ENCODE results near the gene E2F6.
"Not testable (repeated sequence)": the region's sequence is repeated elsewhere in the genome, so short reads cannot be mapped to it uniquely, and the experiment has no call there.

Gene E2F6

DNA sequence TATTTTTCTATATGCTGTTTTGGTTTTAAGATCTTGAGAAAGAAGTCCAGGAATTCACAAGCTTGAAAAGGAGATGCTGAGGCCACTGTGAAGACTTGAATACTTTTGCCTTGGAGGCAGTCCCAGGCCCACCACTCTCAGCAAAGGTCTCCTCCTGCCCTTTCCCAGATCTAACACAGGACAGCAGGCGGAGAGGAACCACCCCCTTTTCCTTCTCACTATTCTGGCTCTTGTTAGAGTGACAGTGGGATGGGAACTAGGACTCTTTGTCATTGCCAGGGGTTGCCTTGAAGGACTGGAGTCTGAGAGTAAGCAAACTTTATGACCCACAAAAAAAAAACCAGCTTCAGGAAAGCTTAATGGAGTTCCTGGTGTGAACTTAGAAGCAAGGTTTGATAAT is 54.7 kb downstream of the E2F6 start:
- FAIRE-seq, result no peak

DNA sequence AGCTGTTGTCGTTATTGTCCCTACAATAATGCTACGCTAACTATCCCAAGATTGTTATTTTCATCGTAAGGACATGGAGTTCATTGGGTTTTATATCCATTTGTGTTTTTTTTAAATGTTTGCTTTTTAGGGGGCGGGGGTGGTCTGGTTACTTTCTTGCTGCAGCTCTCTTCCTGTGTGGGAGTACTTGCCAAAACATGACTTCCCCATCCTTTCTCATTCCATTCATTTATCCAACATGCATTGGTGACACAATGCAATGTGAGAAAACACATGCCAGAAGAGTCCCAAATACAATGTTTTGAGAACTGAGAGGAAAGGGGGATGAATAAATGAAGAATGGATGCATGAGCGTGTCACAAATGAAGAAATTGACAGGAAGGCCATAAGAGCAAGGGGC is 55.9 kb downstream of the E2F6 start:
- FAIRE-seq, result no peak

- FAIRE-seq, result no peak
These were observed 56.4 kb downstream of the E2F6 start for GRCh38 chr2:11409572-11409959.

DNA sequence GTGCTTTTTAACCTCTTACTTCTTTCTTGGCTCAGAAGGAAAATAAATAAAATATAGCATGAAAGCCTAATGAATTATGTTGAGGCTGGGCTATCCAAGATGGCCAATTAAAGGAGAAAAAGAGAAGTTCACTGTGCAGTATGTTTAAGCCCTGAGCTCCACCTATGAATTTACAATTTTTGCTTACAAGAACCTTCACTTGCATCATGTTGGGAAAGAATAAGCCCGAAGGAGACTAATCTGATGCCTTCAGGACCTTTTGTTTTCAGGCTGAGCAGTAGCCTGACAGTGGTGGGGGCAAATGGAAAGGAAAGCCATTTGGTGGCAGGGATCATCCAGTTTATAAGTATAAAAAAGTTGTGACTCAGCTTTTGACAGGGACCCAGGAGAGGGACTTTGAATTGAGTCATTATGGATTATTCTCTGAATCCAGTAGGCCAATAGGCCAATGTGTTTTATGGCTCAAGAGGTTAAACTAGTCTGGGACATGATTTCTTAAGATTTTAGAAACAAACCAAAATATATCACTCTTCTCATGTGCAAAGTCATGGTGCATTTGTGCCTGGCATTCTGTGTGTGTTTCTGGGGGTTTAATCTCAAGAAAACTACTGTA is 56.9 kb downstream of the E2F6 start:
- no peak for FAIRE-seq

GRCh38 chr2:11407413-11407812 is 58.5 kb downstream of the E2F6 start:
- FAIRE-seq, result no peak

- FAIRE-seq, result no peak
These were observed 59.0 kb downstream of the E2F6 start for GRCh38 chr2:11406958-11407381.

DNA sequence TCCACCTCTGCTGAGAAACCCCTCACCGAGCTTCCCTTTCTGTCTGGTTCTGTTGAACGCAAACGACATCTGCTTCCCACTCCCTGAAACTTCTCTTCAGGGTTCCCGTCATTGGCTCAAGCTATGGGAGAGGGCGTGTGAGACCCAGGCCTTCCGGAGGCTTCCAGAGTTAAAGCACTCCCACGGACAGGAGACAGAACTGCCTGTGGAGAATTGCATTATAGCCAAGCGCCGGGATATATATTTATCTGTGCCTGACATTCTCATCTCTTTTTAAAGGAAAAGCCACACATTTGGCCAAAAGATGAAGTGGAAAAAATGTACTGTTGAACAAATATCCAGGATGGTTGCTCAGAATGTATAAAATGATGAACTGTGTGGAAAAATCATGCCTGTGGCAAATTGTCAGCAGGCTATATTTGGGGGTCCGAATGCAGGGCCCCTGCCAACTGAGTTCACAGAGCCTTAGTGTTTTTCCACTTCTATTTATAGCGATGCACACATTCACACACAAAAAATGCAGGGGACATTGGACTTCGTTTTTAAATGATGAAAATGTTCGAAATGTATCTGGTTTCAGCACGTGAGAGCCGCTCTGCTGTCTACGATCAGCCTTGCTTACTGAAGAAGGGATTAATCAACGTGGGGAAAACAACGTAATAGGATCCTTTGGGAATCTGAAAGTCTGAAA is 59.5 kb downstream of the E2F6 start:
- FAIRE-seq, result no peak

DNA sequence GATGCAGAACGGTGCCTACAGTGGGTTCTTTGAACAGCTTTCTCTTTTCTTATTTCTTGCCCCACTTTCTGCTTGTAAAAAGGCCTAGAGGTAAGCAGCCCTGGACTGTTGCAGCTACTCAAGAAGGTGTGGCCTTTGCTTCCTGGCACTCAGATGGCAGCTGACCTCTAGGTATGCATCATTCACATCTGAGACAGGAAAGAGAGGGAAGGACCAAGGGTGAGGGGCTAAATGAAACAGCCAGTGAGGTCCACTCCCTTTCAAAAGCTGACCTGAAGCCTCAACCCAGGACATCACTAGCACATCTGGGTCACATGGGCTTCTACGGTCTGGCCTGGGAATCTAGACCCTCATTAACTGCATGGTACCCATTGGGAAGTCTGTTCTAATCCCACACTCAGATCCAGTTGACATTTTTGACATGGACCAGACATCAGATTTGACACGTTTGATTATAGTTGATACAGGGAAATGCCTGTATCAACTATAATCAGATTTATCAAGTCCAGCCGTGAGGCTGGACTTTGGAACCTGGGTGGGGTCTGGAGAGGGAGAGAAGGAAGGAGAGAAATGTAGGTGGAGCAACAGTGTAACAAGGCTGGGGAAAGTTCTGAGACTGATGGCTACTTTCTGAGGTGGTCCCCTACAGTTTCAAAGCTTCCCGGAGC is 60.2 kb downstream of the E2F6 start:
- FAIRE-seq, result no peak

DNA sequence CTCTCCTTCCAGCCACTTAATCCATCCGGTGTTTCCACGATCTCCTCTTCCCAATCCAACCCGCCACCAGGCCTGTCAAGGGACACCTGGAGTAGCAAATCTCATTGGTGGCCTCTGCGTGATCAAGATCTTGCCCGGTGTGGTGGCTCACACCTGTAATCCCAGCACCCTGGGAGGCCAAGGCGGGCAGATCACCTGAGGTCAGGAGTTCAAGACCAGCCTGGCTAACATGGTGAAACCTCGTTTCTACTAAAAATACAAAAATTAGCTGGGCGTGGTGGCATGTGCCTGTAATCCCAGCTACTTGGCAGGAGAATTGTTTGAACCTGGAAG is 60.9 kb downstream of the E2F6 start:
- not testable (repeated sequence) for FAIRE-seq

GRCh38 chr2:11404376-11405073 is 61.4 kb downstream of the E2F6 start:
- no peak for FAIRE-seq

DNA sequence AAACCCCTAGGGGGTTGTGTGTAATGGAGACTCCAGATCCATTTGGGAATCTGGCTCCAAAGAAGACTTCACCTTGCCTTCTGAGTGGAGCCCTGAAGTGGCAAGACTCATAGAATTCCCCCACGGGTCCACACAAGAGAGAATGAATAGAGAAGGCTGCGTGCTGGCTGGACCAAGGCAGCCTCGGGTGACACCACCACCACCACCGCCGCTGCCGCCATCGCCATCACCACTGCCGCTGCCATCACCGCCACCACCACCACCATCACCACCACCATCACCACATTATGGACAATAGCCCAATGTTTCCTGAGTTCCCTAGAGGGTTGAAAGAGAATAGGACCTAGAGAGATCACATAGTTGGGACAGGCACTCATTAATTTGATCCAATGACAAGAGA is 63.5 kb downstream of the E2F6 start:
- no peak for FAIRE-seq

GRCh38 chr2:11399438-11399762 is 66.6 kb downstream of the E2F6 start:
- FAIRE-seq, result no peak

DNA sequence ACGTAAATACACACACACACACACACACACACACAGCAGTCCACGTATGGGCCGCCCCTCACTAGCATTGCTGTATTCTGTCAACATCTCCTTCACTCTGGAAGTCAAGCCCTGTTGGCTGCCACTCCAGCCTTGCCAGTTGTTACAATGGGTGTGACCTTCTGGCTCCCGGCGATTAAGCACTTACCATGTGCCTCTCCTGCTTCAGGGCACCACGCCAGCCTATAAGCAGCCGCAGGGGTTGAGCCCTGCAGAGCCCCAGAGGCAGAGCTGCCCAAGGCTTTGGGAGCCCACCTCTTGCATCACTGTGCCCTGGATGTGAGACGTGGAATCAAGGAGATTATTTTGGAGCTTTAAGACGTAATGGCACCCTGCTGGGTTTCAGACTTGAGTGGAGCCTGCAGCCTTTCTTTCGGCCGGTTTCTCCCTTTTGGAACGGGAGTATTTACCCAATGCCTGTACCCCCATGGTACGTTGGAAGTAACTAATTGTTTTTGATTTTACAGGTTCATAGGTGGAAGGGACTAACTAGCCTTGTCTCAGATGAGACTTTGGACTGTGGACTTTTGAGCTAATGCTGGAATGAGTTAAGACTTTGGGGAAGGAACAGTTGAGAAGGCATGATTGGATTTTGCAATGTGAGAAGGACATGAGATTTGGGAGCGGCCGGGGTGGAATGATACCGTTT is 67.1 kb downstream of the E2F6 start:
- FAIRE-seq, result no peak

GRCh38 chr2:11397513-11397912 is 68.4 kb downstream of the E2F6 start:
- FAIRE-seq, result no peak

- no peak for FAIRE-seq
These were observed 69.2 kb downstream of the E2F6 start for GRCh38 chr2:11396467-11397445.

DNA sequence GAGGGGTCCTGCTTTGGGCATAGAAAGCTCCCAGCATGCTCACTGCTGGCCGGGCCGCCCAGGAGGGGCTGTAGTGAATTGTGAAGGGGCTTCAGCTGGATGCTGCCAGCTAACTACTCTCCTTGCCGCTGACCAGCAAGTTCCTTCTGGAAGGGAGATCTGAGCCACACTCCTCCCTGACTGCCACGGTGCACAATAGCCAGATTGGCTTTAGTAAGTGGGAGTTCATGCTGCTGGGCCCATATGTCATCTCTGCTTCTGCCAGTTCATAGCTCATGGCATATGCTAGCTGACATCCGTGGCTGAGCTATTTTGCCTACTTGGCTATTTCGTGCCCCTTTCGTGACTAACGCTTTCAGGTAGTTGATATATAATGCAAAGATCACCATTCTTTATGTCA is 69.9 kb downstream of the E2F6 start:
- FAIRE-seq, result no peak

- no peak for FAIRE-seq
These were observed 70.6 kb downstream of the E2F6 start for GRCh38 chr2:11395389-11395788.

Measured in colon (tissue), 2 donors.